ENCODE data around the gene PTGIR. TPM values are rescaled to one million over a fixed set of nuclear protein-coding genes. Genes with fewer than 3 reads are reported as not detected.
A peak's percentile ranks its signal among the peaks of the same experiment; 100 is the strongest.

The PTGIR gene
- total and polyA plus RNA-seq, 2 of the 4 experiments (the other 2 are of a cell fraction): 0.54 to 5.3 TPM

GRCh38 chr19:46626446-46626845 is 1.6 kb upstream of the PTGIR start:
- Histone ChIP-seq H4K8ac (ENCODE audit: low read depth in 2 of 2, low read length in 2 of 2) (peak overlapping the region in 1 of 2 experiments; percentile 40; a peak in 2 of 4 replicates), H3K4me2 (ENCODE audit: low read depth, low read length) (no peak overlapping the region), H4K91ac (ENCODE audit: insufficient read depth, low read depth, low read length) (peak overlapping the region; percentile 79; the same call in 1 of the 2 replicates), H3K4me3 (ENCODE audit: insufficient read depth, low read depth, low read length) (no peak overlapping the region), H2BK15ac (ENCODE audit: low read depth, low read length) (peak overlapping the region; percentile 99; the same call in 2 of the 3 replicates), H2AFZ (replicated peaks; ENCODE audit: low read length, poor library complexity) (peak overlapping the region; percentile 50), H3K9me3 (ENCODE audit: control insufficient read depth, insufficient read depth, low read length) (no peaks in the 10 kb centered on the region), H3K27me3 (ENCODE audit: control insufficient read depth, insufficient read depth, low read length) (no peaks in the 10 kb centered on the region), H2BK5ac (ENCODE audit: low read depth, low read length, poor library complexity, severe bottlenecking) (no peak overlapping the region), H3K79me1 (ENCODE audit: low read depth in 1 of 2, low read length in 2 of 2) (peaks cover 0 to 19% of the 10 kb centered on the region in 2 experiments; a peak in 1 of 4 replicates), H3K9ac (ENCODE audit: low read depth, low read length) (no peak overlapping the region), H3K36me3 (ENCODE audit: control insufficient read depth, insufficient read depth, low read length) (no peaks in the 10 kb centered on the region), H3K23ac (ENCODE audit: low read depth, low read length) (no peak overlapping the region), H3K56ac (ENCODE audit: extremely low read depth, insufficient read depth, low read length) (no peak overlapping the region), H2AK9ac (replicated peaks; ENCODE audit: low read depth, low read length, poor library complexity) (peak overlapping the region; percentile 79), H3K9me1 (ENCODE audit: insufficient read depth, low read length) (peaks cover 14% of the 10 kb centered on the region), H3K4ac (ENCODE audit: low read depth, low read length) (peak overlapping the region; percentile 96; the same call in 1 of the 2 replicates), H4K5ac (ENCODE audit: low read depth, low read length) (no peak overlapping the region), H2AK5ac (ENCODE audit: low read depth, low read length) (peak overlapping the region; percentile 80), H3K4me1 (ENCODE audit: control insufficient read depth, insufficient read depth, low read length) (peaks cover 31% of the 10 kb centered on the region), H3K14ac (replicated peaks; ENCODE audit: low read depth, low read length) (no peak overlapping the region), H2BK120ac (ENCODE audit: low read depth, low read length) (peak overlapping the region; percentile 94; the same call in 1 of the 2 replicates), H2BK20ac (ENCODE audit: low read depth, low read length) (peak overlapping the region; percentile 18; the same call in 1 of the 2 replicates), H3K18ac (ENCODE audit: low read depth, low read length) (no peak overlapping the region), H3K27ac (ENCODE audit: insufficient read depth, low read length) (no peak overlapping the region), H4K20me1 (ENCODE audit: insufficient read depth, low read length) (no peaks in the 10 kb centered on the region)
- TF ChIP-seq CTCF (conservative IDR thresholded peaks at IDR 0.05; ENCODE audit: low read depth, low read length) (no peak), MXI1 (IDR thresholded peaks at IDR 0.05; ENCODE audit: borderline replicate concordance, low read depth, low read length) (no peak), USF2 (IDR thresholded peaks at IDR 0.05; ENCODE audit: low read depth, low read length) (no peak), POLR2A (IDR thresholded peaks at IDR 0.05; ENCODE audit: low read depth, low read length) (no peak), SMC3 (IDR thresholded peaks at IDR 0.05; ENCODE audit: low read depth, low read length) (no peak), RCOR1 (IDR thresholded peaks at IDR 0.05; ENCODE audit: insufficient replicate concordance, low read length) (no peak), RFX5 (IDR thresholded peaks at IDR 0.05; ENCODE audit: low read depth, low read length) (no peak), CHD1 (IDR thresholded peaks at IDR 0.05; ENCODE audit: low read depth, low read length) (no peak), NFE2L2 (IDR thresholded peaks at IDR 0.05; ENCODE audit: low read depth, low read length) (no peak), ELK1 (IDR thresholded peaks at IDR 0.05; ENCODE audit: borderline replicate concordance, low read depth, low read length) (no peak), CEBPB (IDR thresholded peaks at IDR 0.05; ENCODE audit: low read depth, low read length) (no peak), FOS (IDR thresholded peaks at IDR 0.05; ENCODE audit: low read depth, low read length) (no peak), MAZ (IDR thresholded peaks at IDR 0.05; ENCODE audit: borderline replicate concordance, low read depth, low read length) (no peak), BHLHE40 (IDR thresholded peaks at IDR 0.05; ENCODE audit: low read depth, low read length) (no peak), MAFK (IDR thresholded peaks at IDR 0.05; ENCODE audit: low read depth, low read length) (no peak)
- ATAC-seq (ENCODE audit: low read depth) (no peak), DNase-seq (no peak)
- intact Hi-C loops (cut with micrococcal nuclease) (no loop called here), dilution Hi-C loops (cut with HindIII; ENCODE audit: low sequenced_read_pairs, unreplicated experiment) (no loop called here), in situ Hi-C loops (cut with MboI; ENCODE audit: low sequenced_read_pairs) (no loop called here)
- WGBS, 2 experiments (ENCODE audit: extremely low coverage in 2 of 2, insufficient read length in 1 of 2): 69% methylated on average over 8 of the region's 14 CpGs; no CpG with 5 or more reads in 1 of the 2 experiments
- POLR2A ChIA-PET (ENCODE audit: unreplicated experiment): no interaction called here
- CTCF ChIA-PET: interaction anchor here (0.5 to 0.6 kb wide), 2 partner anchors 11 to 62 kb away, joined by 3 to 4 read pairs; no protein-coding TSS in a partner anchor
- no TSS peak for BruUV-seq (replicated peaks)
